Suppressor macrophage treated with lipopolysaccharide for 1 hour (primary cell): ENCODE data around the gene TBC1D2.
"Not testable (repeated sequence)": the region's sequence is repeated elsewhere in the genome, so short reads cannot be mapped to it uniquely, and the experiment has no call there.

Experiments
- DNase-seq, 3 donors: peaks; one replicate each; pipeline ENCODE4 v3.0.0-alpha.2; 2020 to 2022

TBC1D2 gene

DNA sequence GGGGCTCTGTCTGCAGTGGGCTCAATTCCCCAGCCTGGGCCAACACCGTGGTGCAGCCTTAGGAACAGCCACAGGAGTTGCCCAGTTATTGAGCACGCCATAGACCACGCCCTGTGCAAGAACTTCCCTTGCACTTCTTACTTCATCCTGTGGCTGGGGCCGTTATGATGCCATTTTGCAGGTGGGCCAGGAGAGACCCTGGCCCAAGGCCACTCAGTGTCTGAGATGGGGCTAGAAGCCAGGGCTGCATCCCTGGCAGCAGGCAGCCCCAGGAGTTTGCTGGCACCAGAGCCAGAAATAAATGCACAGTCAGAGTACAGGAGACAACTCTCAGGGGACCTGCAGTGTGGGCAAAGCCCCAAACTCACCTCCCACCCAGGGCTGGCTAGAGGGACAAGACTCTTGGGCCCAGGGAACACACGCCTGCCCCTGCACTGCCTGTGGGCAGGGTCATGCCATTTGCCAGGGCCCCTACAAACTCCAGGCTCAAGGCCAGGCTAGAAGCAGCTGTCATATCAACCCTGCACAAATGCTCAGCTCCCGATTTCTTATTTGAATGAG, 69.8 kb downstream of the TBC1D2 start:
- DNase-seq = no peak

DNA sequence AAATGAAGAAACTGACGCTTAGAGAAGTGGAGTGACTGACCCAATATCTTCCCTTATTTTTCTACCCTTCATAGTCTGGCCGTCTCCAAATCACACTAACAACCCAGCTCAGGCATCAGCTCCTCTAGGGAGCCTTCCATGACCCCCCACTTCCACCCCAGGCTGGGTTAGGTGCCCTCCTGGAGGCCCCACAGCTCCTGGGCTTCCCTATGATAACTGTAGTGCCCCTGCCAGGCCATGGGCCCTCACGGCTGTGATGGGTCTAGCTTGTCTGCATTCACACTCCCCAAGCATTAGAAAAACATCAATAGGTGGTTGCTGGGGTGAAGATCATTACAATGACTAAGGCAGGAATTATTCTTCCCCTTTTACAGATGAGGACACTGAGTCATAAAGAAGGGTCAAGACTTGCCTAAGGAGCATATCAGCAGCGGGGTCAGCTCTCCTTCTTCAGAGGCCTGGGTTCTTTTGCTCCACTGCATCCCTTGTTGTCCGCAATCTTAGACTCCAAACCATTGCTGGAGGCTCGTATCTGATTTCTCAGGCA, 70.4 kb downstream of the TBC1D2 start:
- DNase-seq = peak in 2 of 3 donors; percentile 15 to 20

- DNase-seq = no peak
Measured at GRCh38 chr9:98184326-98184725, 71.1 kb downstream of the TBC1D2 start.

- DNase-seq = no peak
Measured at GRCh38 chr9:98182889-98183599, 72.4 kb downstream of the TBC1D2 start.

DNA sequence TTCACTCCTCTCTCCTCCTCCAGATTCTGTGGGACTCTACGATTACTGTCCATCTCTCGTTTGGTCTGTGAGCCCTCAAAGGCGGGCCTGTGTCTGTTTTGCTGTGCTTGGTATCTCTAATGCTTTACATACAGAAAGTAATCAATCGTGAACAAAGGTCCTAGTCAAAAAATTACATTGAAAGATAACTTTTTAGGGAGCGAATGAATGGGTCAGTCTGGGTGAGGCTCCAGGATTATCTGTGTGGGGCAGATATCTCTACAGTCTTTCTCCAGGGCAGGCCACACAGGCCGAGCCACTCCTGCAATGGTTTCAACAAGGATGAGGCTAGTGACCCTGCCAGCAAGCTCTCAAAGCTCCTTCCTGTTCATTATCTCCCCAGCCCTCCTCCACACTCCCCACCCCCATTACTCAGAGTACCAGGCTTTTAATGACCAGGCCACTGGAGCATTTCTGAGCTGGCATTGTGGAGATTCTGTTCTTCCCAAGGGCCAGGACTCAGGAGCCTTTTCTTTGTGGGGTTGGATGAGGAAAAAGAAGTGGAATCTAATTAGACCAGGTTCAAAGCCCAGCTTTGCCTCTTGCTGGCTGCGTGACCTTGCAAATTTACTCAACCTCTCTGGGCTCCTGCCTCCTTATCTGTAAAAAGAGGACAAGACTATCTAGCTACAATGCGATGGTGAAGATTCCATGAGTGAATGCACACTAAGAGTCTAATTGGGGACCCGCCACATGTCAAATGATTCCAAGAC, 73.2 kb downstream of the TBC1D2 start:
- DNase-seq = no peak

- no peak for DNase-seq
Measured at GRCh38 chr9:98181746-98182068, 73.7 kb downstream of the TBC1D2 start.

DNA sequence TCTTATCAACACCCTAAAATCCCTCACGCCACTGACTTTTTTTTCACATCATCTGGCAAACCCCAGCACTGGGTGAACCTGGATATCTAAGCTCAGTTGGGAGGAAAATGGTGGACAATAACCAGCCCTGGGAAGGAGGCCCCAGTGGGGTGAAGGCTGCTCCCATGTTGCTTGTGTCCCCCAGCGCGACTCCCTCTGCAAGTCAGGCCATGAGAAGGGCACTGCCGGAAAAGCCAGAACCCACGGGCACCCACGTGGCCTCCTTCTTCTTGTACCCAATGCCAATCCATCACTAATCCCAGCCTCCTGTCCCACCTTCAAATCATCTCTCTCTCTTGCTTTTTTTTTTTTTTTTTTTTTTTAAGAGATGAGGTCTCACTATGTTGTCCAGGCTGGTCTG, 74.5 kb downstream of the TBC1D2 start:
- no peak for DNase-seq

- DNase-seq = no peak
Measured at GRCh38 chr9:98178874-98179850, 76.3 kb downstream of the TBC1D2 start.

- peak in 2 of 3 donors; percentile 29 to 31 for DNase-seq
Measured at GRCh38 chr9:98176391-98177259, 78.8 kb downstream of the TBC1D2 start.

DNA sequence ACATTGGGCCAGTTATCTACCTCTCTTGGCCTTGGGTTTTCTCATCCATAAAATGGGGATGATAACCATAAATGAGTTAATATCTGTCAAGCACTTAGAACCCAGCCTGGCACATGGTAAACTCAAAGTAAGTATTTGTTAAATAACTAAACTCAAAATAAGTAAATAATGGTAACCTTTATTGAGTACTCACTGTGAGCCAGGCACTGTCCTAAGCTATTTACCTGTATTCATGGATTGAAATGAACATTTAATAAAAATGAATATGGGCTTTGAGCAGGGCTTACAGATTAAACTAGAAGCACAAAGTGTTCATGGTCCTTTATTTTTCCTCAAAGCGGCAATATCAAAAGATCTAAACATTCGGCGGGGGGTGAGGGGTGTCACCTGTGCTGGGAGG, 79.7 kb downstream of the TBC1D2 start:
- DNase-seq = no peak

DNA sequence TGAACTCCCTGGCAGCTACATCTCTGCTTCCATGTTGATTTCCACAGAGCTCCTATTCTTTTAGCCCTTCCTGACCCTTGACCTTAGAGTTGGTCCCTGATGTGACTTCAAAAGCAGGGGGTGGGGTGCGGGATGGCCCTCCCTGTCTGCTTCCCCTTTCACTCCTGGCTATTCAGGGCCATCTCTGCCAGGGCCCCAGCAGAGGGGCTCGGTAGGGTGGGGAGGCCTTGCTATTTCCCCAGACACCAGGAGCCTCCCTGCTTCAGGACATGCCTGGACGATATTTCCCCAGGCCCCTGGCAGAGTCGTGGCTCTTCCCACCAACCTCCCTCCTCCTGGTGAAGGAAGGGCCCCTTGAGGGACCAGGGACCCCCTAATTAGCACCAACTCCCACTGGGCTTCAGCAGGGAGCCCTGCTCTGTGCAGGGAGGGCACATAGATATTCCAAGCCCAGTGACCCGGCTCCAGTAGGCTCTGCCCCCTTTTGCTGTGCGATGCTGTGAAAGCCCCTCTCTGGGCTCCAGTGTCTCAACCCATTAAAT, 80.3 kb downstream of the TBC1D2 start:
- no peak for DNase-seq

DNA sequence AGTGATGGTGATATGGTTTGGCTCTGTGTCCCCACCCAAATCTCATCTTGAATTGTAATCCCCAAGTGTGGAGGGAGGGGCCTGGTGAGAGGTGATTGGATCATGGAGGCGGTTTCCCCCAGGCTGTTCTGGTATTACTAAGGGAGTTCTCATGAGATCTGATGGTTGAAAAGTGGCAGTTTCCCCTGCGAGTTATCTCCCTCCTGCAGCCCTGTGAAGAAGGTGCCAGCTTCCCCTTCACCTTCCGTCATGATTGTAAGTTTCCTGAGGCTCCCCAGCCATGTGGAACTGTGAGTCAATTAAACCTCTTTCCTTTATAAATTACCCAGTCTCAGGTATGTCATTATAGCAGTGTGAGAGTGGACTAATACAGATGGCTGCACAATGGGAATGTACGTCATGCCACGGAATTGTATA, 80.9 kb downstream of the TBC1D2 start:
- DNase-seq = not testable (repeated sequence)

- DNase-seq = no peak
Measured at GRCh38 chr9:98173181-98173580, 82.3 kb downstream of the TBC1D2 start.

DNA sequence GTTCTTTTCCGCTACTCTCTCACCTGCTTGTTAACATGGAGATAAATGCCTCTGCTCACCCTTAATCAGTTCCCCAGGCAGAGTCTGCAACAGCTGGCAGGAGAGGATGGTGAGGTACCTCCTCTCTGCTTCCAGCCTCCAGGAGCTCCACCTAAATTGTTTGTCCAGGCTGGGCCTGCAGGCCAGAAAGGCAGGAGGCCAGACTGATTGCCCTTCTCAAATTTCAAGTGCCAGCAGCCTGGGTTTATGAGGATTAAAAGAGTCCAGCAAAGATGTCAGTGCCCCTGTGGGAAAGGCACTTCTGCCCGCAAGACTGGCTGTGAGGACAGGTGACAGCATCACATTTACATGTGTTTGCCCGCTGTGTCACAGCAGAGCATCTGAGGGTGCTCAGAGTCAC, 82.8 kb downstream of the TBC1D2 start:
- DNase-seq = no peak

DNA sequence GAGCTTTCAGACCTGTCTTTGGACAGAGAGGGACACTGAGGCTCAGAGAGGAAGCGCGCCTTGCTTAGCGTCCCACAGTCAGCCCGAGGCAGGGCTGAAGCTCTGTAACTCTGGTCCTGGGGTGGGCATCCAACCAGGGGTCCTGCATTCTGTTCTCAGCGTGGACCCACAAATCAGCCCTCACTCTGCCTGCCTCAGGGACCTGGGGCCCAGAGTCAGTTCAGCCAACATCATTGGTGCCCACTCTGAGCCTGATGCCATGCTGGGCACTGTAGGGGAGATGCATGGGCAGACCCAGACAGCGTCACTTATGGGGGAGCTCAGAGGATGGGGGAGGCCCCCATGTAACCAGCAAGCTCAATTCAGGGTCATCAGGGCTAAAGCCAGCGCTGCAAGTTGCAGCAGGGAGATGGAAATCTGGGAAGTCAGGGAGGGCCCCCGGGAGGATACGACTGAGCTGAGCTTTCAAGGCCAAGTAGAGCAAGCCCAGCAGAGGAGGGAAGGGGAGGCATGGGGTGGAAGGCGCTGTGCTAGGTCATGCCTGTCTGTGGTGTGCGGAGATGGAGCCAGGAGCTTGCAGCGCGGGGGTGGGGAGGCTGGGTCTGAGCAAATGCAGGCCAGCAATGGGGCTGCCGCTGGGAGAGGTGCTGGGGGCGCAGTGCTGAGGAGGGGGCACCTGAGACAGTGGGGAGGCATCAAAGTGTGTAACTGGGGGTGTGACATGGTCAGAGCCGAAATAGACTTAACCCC, 84.1 kb downstream of the TBC1D2 start:
- DNase-seq = no peak

GRCh38 chr9:98168941-98169488, 86.4 kb downstream of the TBC1D2 start:
- DNase-seq = no peak

DNA sequence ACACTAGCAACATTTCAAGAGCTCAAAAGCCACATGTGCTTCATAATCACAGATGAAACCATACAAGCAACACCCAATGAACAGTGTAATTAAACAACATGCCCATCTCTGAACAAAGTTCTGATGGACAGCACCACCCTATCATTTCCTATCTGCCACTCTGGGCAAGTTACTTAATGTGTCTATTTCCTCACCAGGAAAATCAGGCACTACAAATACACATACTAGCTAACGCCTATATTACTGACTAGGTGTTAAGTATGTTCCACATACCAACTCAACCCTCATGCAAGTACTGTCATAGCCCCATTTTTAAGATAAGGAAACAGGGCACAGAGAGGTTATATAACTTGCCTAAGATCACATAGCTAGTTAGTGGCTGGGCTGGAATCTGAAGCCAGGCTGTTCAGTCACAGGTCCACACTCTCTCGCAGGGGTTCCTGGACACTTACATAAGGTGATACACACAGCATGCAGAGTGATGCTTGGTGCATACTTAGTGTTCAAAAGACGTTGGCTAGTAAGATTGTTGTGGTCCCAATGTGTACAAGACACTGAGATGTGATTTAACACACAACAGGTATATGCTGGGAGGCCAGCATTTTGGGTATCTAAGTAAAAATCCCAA, 87.2 kb downstream of the TBC1D2 start:
- DNase-seq = no peak

- no peak for DNase-seq
Measured at GRCh38 chr9:98164912-98165311, 90.5 kb downstream of the TBC1D2 start.

GRCh38 chr9:98162613-98163012, 92.8 kb downstream of the TBC1D2 start:
- DNase-seq = no peak

DNA sequence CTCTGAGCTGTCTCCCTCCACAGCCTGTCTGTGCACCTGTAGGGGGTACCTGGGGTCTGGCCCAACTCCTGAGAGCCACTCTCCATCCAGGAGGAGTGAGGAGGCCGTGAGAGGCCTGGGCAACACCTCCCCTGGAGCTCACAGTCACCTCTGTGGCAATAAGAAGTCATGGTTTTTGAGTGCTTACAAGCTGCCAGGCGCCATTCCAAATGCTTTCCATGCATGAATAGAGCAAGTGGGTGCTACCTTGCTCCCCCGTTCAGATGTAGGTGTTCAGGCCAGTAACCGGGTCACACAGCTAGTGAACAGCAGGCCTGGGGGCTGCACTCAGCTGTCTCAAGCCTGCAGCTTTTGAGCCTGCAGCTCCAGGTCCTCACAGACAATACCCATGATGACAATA, 93.6 kb downstream of the TBC1D2 start:
- no peak for DNase-seq
